AG09309 (cell line): ENCODE data around the gene MYO1E.

Experiments used
- DNase-seq: peaks from one replicate; pipeline ENCODE4 v3.0.0-alpha.2; 2010; ENCODE audit warnings: low read depth
- H3K4me3 ChIP-seq: 2 replicates; pipeline ENCODE4 v1.5.1; 2011; ENCODE audit warnings: mild to moderate bottlenecking, low read depth, low read length, moderate library complexity; ENCODE audit not compliant: control insufficient read depth
- CTCF ChIP-seq: IDR thresholded peaks from 2 replicates; pipeline ENCODE4 v1.5.1; 2011; ENCODE audit warnings: mild to moderate bottlenecking, low read depth, low read length, inconsistent platforms; ENCODE audit not compliant: insufficient read depth, control insufficient read depth; ENCODE audit errors: missing control alignments

The MYO1E gene

GRCh38 chr15:59259137-59259943 lies 113.3 kb downstream of the MYO1E start:
- TF ChIP-seq CTCF: no peak
- no peak overlapping the region for H3K4me3 ChIP-seq
- DNase-seq: no peak

- H3K4me3 ChIP-seq: no peak overlapping the region
- DNase-seq: no peak
- no peak for TF ChIP-seq CTCF
Observed at GRCh38 chr15:59258317-59258716, 114.4 kb downstream of the MYO1E start.

- no peak for DNase-seq
- H3K4me3 ChIP-seq: no peak overlapping the region
- TF ChIP-seq CTCF: no peak
Observed at GRCh38 chr15:59257140-59257539, 115.5 kb downstream of the MYO1E start.

GRCh38 chr15:59256482-59256881 lies 116.2 kb downstream of the MYO1E start:
- H3K4me3 ChIP-seq: no peak overlapping the region
- DNase-seq: no peak
- TF ChIP-seq CTCF: no peak

GRCh38 chr15:59255680-59256336 lies 116.9 kb downstream of the MYO1E start:
- TF ChIP-seq CTCF: no peak
- no peak for DNase-seq
- no peak overlapping the region for H3K4me3 ChIP-seq

GRCh38 chr15:59252137-59252536 lies 120.5 kb downstream of the MYO1E start:
- no peak overlapping the region for H3K4me3 ChIP-seq
- DNase-seq: no peak
- TF ChIP-seq CTCF: no peak
